NCI-H187 (cell line): ENCODE data around the gene SATB1.

Experiments used
- DNase-seq, 2 experiments: peaks; one replicate each; lab custom pipeline; 2025; lab: John Stamatoyannopoulos, UW

SATB1 gene

GRCh38 chr3:18431266-18431665 is 6.1 kb upstream of the SATB1 start:
- DNase-seq: no peak

GRCh38 chr3:18428991-18429745 is 4.0 kb upstream of the SATB1 start:
- DNase-seq: no peak

- no peak for DNase-seq
These were observed 2.9 kb upstream of the SATB1 start for GRCh38 chr3:18428036-18428435.

GRCh38 chr3:18426597-18427193 is 1.6 kb upstream of the SATB1 start:
- no peak for DNase-seq

- peak; percentile 9 to 33 for DNase-seq
These were observed 610 bp upstream of the SATB1 start for GRCh38 chr3:18425641-18426257.

GRCh38 chr3:18424213-18424728 is 868 bp downstream of the SATB1 start:
- DNase-seq: no peak

- no peak for DNase-seq
These were observed 1.5 kb downstream of the SATB1 start for GRCh38 chr3:18423401-18424212.

GRCh38 chr3:18422972-18423371 is 2.2 kb downstream of the SATB1 start:
- no peak for DNase-seq

- DNase-seq: no peak
These were observed 4.6 kb downstream of the SATB1 start for GRCh38 chr3:18420555-18420954.

- DNase-seq: no peak
These were observed 5.9 kb downstream of the SATB1 start for GRCh38 chr3:18419232-18419631.

GRCh38 chr3:18417904-18418572 is 7.1 kb downstream of the SATB1 start:
- no peak for DNase-seq

- DNase-seq: no peak
These were observed 8.8 kb downstream of the SATB1 start for GRCh38 chr3:18416332-18416731.

- no peak for DNase-seq
These were observed 9.3 kb downstream of the SATB1 start for GRCh38 chr3:18415839-18416238.

- no peak for DNase-seq
These were observed 10.0 kb downstream of the SATB1 start for GRCh38 chr3:18415167-18415566.

- no peak for DNase-seq
These were observed 12.5 kb downstream of the SATB1 start for GRCh38 chr3:18412684-18413083.

GRCh38 chr3:18411541-18411940 is 13.6 kb downstream of the SATB1 start:
- DNase-seq: no peak

- DNase-seq: no peak
These were observed 14.9 kb downstream of the SATB1 start for GRCh38 chr3:18410205-18410604.

- no peak for DNase-seq
These were observed 15.9 kb downstream of the SATB1 start for GRCh38 chr3:18409266-18409665.

GRCh38 chr3:18405141-18405540 is 20.0 kb downstream of the SATB1 start:
- no peak for DNase-seq

GRCh38 chr3:18403061-18403460 is 22.1 kb downstream of the SATB1 start:
- no peak for DNase-seq

- no peak for DNase-seq
These were observed 22.8 kb downstream of the SATB1 start for GRCh38 chr3:18402239-18402799.
